MM.1S (cell line): Measurements from ENCODE around the gene SORT1.

ENCODE experiments used
- CTCF ChIP-seq: fragments of 300-600 bp; sonication (generic); IDR thresholded peaks from 2 replicates; pipeline ENCODE4 v1.5.1; 2016; ENCODE audit warnings: antibody characterized with exemption, low read length, mixed read lengths
- EZH2 ChIP-seq: fragments of 300-600 bp; sonication (generic); optimal IDR thresholded peaks from 2 replicates; pipeline ENCODE3; 2017; ENCODE audit warnings: low read depth, mild to moderate bottlenecking, antibody characterized with exemption, low read length, mixed read lengths

GRCh38 chr1:109393617-109394233 is 4.0 kb downstream of the SORT1 start:
- TF ChIP-seq CTCF (no peak), EZH2 (no peak)
